NB4 (cell line): ENCODE data around the gene NTSR1.

Experiments
- DNase-seq: peaks from one replicate; pipeline ENCODE4 v3.0.0; 2010; ENCODE audit warnings: low read depth
- H3K4me3 ChIP-seq: one replicate; pipeline ENCODE4 v1.5.1; 2011; ENCODE audit warnings: mild to moderate bottlenecking, low read depth, low read length, moderate library complexity
- CTCF ChIP-seq: IDR thresholded peaks from one replicate; pipeline ENCODE4 v1.5.1; 2012; ENCODE audit warnings: low read depth, low read length
- MAX ChIP-seq: IDR thresholded peaks from 2 replicates; pipeline ENCODE4 v1.6.1; 2011; ENCODE audit warnings: low read depth, low read length
- MYC ChIP-seq: IDR thresholded peaks from 2 replicates; pipeline ENCODE4 v1.6.1; 2011; ENCODE audit warnings: low read depth, low read length
- POLR2A ChIP-seq: IDR thresholded peaks from 2 replicates; pipeline ENCODE4 v1.6.1; 2011; ENCODE audit warnings: mild to moderate bottlenecking; ENCODE audit not compliant: insufficient read length; ENCODE audit errors: extremely low read depth

Gene NTSR1

GRCh38 chr20:62768551-62769287 lies 60.1 kb downstream of the NTSR1 start:
- H3K4me3 ChIP-seq, result no peak overlapping the region
- 0 out of 2 replicates have a peak, but pooled peaks have one; percentile 15 for TF ChIP-seq MAX
- TF ChIP-seq CTCF, result no peak
- TF ChIP-seq MYC, result no peak
- DNase-seq, result no peak

DNA sequence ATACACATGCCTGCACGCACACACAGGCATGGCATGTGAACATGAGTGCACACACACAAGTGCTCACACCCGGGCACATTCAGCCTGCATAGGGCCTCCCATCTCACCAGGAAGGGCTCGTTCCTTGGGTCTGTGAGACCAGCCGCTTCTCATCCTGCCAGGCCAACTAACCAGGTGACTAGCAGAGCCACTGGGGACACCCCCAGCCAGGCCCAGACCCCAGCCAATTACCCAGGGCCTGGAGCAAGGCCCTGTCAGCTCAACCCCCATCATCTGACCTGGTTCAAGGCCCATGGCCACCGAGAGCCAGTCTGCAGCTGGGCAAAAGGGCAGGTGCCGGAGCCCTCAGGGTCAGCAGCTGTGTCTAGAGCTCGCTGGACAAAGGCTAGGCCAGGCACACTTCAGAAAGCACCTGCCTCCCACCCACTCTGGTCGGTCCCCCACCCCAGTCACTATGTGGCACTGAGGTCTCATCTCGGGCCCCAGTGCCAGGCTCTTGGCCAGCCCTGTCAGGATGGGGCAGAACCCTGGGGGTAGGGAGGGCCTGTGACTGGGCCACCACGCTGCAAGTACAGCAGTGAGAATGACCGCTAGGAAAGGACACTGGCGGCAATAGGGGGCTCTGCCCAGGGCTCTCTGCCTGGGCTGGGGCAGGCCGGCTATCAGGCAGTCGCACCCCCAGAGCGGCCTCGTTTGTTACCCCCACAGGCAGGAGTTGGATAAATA lies 60.9 kb downstream of the NTSR1 start:
- no peak for TF ChIP-seq POLR2A
- TF ChIP-seq CTCF, result no peak
- no peak overlapping the region for H3K4me3 ChIP-seq
- no peak for DNase-seq

- H3K4me3 ChIP-seq, result no peak overlapping the region
- TF ChIP-seq MYC (no peak), MAX (no peak), CTCF (no peak), POLR2A (no peak)
- DNase-seq, result no peak
These were observed 61.7 kb downstream of the NTSR1 start for GRCh38 chr20:62770111-62770910.

GRCh38 chr20:62770916-62771315 lies 62.3 kb downstream of the NTSR1 start:
- no peak overlapping the region for H3K4me3 ChIP-seq
- TF ChIP-seq MYC, result no peak
- no peak for DNase-seq

DNA sequence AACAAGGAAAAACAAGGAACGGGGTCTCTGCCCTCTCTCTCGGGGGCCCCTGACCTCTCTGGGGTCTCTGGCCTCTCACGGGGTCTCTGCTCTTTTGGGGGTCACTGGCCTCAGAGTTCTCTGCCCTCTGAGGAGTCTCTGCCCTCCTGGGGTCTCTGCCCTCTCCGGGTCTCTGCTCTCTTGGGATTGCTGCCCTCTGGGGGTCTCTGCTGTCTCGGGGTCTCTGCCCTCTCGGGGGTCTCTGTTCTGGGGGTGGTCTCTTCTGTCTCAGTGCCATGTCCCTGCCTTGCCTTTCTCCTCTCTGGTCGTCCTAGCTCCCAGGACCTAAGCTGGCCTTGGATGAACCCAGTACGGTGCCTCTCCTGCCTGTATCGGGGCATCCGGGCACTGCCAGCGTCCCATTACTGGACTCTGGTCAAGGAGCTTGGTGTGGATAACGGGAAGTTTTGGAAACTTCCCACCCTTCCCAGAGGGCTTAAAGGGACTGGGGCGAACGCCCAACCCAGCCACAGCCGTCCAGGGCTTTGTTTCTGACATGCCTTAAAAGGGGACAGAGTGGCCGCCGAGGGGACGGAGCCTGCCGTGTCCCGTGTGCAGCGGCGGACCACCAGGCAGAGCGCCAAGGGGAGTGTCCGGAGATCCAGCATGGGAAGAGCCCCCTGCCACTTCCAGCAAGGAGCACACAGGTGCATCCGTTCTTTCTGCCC lies 62.9 kb downstream of the NTSR1 start:
- no peak for TF ChIP-seq CTCF
- DNase-seq, result no peak
- no peak overlapping the region for H3K4me3 ChIP-seq

DNA sequence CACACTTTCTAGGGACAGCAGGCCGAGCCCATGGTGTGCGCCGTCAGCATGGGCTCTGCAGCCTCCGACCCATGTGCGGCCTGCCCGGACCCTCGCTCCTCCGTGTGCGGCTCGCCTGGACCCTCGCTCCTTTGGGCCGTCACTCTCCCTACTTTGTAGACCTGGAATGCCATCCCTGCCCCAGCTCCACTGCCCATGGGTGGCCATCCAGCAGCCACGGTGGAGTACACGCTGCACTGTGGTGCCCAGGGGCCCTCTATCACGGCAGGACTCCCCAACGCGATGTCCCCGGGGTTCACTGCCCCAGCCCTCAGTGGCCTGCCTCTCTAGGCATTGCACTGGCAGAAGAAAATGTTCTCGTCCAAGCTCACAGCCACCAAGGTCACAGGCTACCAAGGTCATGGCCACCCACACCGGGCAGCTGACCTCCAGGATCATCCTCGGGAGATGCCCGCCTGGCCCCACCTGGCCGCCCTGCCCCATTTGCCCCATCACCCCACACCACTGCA lies 63.5 kb downstream of the NTSR1 start:
- DNase-seq, result no peak
- no peak overlapping the region for H3K4me3 ChIP-seq
- TF ChIP-seq MYC (no peak), CTCF (no peak), POLR2A (no peak), MAX (no peak)
